Cerebellar cortex (tissue), 1 donor: ENCODE measurements around the gene TOX3.

Experiments
- DNase-seq: peaks from one replicate; pipeline ENCODE4 v3.0.0-alpha.2; 2015; ENCODE audit warnings: low spot score

TOX3 gene

DNA sequence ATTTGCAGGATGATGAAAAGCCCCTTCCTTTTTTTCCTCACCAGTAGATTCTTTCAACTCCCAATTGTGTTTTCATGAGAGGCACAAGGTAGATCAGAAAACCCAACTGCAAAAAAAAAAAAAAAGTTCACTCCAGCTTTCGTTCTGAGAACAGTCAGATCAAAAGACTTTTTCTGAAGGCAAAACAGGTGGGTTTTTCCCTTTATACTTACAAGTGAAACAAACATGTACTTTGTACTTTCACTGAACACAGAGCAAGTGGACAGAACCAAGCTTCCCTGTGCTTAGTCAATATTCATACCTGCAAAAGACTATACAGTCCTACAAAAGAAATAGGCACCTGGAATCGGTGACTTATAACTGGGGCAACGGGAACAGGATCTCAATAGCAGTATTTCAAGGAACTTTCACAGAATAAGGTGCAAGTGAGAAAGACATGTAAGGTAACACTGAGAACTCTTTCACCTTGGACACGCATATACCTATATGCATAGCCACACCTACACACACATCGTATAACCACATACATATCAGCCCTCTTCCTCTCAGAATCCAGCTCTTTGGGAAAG is 54.1 kb downstream of the TOX3 start:
- no peak for DNase-seq

DNA sequence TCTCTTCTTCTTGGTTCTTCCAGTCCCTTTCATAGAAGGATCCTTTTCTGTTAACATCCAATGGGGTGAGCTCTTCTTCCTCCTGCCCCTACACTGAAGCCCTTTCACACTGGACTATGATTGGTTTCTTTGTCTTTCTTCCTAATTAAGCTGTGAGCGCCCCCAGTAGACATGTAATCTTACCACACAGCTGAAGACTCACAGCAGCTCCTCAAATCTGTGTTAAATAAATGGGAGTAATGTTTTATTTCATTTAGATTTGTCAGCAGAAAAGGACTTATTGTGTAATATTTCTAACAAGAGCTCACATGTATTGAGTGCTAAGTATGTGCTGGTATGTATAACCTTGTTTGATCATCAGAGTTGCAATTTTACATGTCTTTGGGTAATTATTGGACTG is 55.7 kb downstream of the TOX3 start:
- no peak for DNase-seq

DNA sequence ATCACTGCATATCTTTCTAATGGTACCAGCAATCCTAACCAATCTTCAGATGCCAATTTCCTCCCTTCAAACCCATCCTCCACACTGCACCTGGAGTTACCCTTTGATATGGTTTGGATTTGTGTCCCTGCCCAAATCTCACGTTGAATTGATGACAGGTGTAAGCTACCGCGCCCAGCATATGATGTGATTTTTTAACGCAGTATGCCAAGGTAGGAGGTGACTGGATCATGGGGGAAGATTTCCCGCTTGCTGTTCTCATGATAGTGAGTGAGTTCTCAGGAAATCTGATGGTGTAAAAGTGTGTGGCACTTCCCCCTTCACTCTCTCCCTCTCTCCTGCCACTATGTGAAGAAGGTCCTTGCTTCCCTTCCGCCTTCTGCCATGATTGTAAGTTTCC is 57.0 kb downstream of the TOX3 start:
- DNase-seq: no peak

DNA sequence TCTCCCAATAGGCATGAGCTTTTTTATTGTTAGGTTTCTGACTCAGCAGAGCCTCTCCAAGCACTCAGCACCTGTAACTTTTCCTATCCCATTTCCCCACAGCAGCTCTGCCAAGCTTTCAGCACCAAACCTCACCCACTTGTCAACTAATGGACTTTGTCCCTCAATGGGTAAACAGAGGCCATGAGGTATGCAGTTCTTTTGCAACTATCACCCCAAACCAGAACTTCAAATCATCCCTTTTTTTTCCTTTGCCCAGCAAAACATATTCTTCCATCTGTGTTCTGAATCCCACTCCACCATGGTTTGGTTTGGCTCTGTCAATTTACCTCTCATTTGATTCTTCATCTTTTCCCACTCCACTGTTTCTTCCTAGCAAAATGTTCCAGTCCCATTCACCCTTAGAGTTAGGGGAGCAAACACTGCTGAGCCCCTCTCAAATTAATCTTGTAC is 58.1 kb downstream of the TOX3 start:
- no peak for DNase-seq

DNA sequence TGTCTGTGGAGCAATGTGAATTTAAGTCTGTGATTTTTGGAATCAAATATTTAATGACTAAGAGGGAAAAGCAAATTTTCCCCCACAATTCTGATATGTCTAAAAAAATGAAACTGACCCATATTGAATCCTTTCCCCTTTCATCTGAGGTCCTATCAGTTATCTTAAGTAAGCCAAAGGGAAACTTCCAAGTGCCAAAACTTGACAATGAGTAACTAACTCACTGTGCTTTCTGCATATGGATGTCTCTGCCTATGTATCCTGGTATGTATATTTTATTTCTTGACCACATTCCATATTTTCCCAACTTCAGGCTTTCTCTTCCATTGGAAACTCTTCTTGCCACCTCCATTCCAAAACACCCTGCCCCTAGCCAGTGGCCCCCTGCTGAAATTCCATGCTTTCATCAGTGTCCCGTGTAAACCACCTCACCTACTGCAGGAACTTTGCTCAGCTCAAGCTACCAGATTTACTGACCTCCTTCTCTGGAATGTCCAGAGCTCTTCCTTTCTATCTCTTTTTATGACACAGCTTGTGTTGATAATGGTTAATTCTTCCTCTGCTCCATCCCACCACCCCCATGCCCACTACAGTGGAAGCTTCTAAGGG is 59.0 kb downstream of the TOX3 start:
- DNase-seq: no peak

DNA sequence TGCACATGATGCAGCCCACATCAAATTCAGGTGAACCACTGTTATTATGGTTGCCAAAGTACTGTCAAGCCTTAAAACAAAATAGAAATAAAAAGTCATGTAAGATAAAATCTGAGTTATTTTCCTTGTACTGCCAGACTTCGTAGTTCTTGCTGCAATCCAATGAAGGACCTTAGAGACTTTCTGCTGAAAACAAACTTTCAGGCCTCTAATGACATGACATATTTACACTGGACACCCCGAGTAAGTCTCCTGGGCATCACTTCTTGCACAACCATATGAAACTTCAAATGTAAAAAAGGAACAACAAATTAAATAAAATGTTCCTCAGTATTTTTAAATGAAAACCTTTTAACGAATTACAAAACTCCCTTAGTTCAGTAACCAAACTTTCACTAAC is 66.7 kb downstream of the TOX3 start:
- DNase-seq: no peak

DNA sequence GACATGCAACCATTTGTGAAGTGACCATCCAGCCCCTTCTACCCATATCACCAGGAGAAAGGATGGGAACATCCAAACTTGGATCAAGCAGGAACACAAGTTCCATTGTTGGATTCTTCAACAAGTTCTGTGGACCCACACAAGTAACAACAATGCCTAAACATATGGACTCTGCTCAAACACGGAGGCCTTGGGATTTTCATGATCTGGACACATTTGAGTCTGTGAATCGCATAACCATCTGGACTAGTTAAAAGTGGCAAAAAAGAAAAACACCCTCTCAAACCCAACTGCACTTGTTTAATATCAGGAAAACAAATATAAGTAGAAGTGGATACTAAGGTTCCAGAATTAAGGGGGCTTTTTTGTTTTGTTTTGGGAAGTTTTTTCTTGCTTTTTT is 70.8 kb downstream of the TOX3 start:
- DNase-seq: no peak

DNA sequence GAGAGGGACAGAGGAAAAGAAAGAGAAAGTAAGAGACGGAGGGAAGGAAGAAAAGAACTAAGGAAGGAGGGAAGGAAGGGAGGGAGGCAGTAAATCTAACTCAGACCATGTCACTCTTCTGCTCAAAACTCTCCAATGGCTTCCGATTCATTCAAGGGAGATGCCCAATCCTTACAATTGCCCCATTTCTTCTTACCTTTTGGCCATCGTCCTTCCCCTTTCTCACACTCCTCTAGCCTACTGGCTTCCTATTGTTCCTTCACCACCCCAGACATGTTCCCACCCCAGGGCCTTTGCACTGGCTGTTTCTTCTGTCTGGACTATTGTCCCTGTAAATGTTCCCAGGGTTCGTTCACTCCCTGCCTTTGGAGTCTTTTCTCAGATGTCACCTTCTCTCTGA is 72.3 kb downstream of the TOX3 start:
- no peak for DNase-seq

DNA sequence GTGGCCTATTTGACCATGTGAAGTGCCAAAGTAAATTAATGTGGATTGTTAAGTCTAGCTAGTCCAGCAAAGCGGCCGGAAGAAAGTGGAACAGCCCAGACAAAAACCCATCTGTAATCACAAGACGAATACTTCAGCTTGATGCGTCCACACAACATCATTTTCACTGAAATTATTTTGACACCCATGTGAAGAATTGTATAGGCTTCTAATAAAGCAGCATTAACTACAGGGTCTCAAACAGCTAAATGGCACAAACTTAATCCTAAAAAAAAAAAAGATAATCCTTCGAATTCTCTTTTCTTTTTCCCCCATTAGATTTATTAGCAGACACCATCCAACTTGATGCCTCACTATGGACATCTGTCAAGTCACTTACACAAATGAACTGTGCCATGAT is 73.8 kb downstream of the TOX3 start:
- DNase-seq: no peak

DNA sequence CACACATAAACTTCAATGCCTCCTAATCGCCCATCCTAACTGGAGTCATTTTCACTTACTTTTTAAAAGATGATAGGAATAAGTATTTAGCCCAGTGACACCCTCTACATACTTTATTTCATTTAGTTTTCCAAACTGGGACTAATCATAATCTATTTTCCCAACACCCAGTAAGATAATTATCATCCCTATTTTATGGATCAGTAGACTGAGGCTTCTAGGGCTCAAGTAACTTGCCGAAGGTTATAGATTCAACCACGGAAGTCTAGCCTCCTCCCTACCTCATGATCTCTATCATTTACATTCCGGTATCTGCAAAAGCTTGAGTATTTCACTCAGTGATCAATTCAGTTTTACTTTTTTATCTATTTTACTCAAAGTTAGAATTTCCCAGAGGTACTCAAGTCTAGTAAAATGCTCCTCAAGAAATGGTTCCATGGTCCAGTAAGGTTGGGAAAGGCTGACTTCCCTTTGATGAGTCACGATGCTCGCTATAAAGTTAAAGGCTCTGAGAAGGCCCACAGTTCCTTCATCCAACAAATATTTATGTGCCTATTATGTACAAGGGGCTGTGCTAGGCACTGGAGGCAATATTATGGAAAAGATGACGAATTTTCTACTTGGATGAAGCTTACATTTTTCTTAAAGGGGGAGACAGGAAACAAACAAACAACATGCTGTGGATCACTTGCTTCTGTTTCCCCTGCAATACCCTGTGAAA is 75.1 kb downstream of the TOX3 start:
- no peak for DNase-seq

DNA sequence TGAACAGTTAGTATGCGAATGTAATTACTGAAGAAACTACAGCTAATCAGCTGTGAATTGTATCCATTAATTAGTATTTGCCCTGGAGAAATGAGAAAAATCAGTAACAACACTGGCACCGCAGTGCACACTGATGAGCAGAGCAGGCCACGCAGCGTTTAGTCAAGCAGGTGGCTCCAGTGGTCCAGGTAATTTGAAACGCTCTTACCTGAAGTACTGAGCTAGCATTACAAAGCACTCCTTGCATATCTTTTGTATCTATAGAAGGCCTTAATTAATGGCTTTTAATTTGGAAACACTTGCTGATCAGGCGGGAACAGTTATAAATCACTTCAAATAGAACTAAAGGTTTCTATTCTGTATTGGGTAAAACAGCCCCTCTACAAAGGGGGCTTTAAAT is 76.4 kb downstream of the TOX3 start:
- DNase-seq: no peak

DNA sequence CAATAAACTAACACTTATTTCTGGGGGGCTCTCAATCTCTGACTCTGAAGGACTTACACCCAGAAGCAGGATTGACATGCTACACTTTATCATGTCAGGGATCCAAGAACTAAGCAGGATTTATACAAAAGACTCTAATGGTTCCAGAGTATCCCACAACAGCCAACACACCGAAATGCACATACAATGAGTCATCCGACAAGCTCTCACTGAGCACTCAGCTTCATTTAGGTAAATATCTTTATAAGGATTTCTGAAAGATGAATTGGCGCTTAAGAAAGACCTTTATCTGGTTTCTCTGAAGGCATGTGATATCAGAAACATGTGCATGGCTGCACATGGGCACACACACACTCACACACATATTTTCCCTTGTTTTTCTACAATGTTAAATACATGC is 77.2 kb downstream of the TOX3 start:
- DNase-seq: no peak

DNA sequence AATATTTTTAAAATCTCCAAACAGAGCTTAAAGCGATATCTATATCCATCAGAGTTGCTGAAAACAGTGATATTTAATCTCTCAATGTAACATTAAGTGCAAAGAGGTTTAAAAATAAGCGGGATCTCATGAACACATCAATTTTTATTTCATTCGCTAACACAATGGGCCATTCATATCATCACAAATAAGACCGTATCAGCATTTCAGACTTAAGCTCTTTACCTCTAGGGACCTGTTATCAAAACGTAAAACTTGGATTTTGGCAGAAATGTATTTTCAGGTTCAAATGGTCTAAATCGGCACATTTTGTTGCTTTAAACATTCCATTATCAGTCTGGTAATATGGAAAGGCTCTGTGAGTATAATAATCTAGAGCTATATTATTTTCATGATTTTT is 77.9 kb downstream of the TOX3 start:
- no peak for DNase-seq

DNA sequence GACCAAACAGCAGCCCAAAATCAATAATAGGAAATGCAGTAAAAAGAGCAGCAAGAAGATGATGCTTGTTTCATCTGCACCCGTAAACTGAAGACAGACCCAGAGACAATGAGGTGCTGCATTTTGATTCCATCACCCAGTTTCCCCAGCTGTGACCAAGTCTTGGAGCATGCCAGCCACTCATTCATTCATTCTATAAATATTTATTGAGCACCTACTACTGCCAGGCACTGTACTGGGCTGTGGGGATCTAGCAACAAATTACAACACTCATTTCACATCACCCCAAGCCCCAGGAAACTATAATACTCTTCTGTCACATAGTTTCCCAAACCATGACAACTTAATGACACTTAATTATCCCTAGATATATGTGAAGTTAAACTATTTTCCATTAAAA is 79.2 kb downstream of the TOX3 start:
- no peak for DNase-seq

DNA sequence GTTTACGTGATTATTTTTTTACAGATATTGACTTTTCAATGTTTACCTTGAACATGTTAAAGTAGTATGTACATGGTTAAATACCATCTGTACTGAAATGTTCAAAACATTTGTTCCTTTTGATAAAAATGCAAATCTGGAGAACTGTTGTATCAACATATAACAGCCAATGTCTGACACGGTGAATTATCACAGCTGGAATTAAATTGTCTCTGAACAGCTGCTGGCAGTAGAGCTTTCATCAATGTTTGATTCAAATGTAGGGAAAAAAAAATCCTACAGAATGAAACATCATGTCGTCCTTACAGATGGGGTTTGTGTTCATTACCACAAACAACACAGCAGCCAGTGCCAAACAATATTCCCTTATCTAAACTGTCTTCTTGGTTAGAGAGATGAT is 79.9 kb downstream of the TOX3 start:
- no peak for DNase-seq

DNA sequence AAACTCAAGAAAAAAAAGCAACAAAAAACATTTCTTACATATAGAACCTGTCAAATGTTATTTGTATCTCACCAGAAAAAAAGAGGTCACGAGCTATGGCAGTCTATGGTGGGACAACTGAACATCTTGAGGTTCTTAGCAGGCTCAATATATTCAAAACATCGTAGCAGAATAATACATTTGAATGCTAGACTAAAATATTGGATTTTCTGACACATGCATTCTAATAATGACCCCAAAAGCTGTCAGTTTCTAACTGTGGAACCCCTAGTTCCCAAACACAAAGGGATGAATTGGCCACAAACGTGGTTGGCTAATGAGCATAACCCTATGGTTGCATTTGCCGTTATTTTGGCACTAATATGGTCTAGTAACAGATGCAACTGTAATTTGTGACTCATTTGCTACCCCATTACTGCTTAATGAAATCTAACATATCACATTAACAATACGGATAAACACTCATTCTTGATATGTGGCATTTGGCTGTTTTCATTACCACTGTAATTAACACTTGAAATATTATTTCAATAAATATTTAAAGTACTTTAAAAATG is 81.2 kb downstream of the TOX3 start:
- DNase-seq: no peak

DNA sequence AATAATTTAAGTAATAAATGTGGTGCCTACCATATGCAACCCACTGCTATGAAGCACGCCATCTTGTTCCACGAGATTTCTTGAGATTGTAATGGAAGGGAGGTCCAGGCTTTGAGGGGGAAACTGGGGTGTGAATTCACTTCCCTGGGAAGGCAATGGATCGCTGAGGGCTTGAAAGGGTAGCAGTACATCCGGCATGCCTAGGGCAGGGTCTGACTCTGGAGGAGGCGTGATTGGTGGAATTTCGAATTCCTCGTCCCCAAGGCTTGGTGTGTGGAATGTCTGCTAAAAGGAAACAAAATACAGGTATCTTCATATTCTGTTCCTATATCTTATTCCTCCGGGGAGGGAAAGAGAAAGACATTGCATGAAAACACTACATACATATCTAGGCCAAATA is 83.0 kb downstream of the TOX3 start:
- no peak for DNase-seq

DNA sequence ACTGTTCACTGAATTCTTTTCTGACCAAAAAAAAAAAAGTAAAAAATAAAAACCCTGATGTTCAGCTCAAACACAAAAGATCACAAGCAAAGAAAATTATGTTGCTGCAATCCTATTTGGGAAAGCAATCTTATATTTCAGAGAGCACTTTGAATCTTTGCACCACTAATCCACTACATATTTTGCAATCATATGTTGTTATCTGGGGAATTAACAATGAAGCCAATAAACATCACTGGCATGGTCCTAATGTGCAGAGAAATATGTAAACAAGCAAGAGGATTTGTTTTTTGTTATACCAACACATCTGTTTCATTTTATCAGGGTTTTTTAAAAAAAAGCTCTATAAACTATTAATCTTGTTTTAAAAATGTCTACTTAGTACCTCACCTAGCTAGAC is 84.1 kb downstream of the TOX3 start:
- DNase-seq: no peak

DNA sequence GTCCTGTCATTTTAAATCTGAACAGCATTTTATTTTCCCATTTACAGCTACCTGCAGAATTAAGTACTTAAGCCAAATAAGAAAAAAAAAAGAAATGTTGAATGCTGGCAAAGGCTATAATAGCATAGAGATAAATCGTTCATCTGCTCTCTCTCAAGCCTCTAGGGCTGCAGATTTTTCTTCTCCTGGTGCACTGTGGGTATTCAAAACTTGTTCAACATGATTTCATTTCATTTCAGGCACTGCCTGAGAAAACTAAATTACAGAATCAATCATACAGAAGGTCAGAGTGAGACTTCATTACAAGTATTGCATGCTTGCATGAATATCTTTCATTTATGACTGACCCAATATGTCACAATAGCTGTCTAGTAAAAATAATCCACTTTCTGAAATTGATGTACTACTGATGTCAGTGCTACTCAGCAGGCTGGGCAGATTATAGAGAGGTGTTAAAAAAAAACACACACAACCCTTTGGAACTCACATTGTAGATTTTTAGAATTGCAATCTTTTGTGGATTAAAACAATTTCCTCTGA is 86.2 kb downstream of the TOX3 start:
- DNase-seq: no peak

DNA sequence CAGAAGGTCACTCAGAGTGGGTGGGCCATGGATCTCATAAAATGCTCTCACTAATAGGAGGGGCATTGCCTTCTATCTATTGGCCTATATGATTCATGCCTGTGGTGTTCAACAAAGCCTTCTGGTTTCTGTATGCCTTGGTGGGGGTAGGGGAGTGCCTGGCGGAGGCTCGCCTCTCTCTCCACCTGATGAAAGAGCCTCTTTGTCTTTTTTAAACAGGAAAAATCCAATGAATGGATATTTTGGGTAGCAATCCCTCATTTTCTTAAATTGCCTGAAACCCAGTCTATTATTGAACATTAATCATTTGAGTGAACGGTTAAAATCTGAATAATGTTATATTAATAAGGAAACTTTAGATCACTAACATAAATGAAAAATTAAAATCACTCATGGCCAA is 90.6 kb downstream of the TOX3 start:
- no peak for DNase-seq

DNA sequence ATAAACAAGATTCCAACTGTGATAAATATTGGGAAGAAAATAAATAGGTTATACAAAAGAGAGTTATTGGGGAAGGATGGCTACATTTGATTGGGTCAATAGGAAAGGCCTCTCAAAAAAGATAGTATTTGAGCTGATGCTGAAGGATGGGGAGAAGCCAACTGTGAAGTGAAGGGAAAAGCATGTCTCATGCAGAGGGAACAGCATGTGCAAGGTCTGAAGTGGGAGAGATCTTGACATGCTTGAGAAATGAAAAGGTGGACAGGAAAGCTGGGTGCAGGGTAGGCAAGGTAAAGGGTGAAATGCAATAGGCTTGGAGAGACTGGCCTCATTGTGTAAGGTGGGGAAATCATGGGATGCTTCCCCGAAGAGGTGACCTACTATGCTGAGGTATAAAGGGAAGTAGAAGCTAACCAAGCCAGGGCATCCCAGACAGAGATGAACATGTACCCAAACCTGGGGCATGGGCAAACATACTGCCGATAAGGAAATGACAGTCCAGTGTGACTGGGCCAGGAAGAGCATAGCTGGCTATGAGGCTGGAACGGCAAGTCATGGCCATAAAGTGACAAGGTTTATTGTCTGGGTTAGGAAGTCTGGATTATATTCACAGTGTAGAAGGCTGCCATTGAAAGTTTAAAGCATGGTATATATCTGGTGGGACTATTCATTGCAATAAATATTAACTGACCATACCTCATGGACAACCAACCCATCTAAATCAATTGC is 91.2 kb downstream of the TOX3 start:
- no peak for DNase-seq

DNA sequence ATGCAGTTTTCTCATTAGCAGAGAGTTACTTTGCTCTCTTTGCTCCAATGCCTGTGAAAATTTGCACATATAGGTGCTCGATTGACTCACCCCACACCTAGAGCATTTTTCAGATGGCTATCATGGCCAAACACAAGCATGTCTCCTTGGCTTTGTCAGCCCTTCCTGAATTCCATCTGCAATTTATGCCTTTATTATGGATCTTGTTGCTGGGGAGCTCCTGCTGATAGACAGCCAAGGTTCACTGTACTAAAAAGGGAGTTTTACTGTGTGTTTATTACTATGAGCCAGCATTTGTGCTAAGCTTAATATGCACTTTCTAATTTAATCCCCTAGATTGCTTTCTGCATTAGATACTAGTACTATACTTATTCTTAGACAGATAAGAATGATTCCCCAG is 93.3 kb downstream of the TOX3 start:
- DNase-seq: no peak
